SU-DHL-6 (cell line): ENCODE data around the gene TET3.

Experiments used
- H2AFZ ChIP-seq: fragments of 200-600 bp; sonication (generic); 2 replicates; pipeline ENCODE4 v1.6.1; 2014; ENCODE audit warnings: low read depth, mild to moderate bottlenecking, moderate library complexity, mixed read lengths, antibody characterized with exemption, low read length; ENCODE audit not compliant: severe bottlenecking
- H3F3A ChIP-seq: fragments of 200-600 bp; shearing (Covaris generic); 2 replicates; pipeline ENCODE4 v1.6.0; 2016; ENCODE audit warnings: antibody characterized with exemption, mild to moderate bottlenecking; ENCODE audit not compliant: insufficient read depth
- H3K27ac ChIP-seq: fragments of 200-600 bp; sonication (generic); 2 replicates; pipeline ENCODE4 v1.5.1; 2016; ENCODE audit warnings: low read depth, mild to moderate bottlenecking, low read length, moderate library complexity, mixed read lengths
- H3K27me3 ChIP-seq: fragments of 200-600 bp; sonication (generic), shearing (Covaris generic); 2 replicates; pipeline ENCODE4 v1.6.0; 2014; ENCODE audit warnings: mild to moderate bottlenecking, low read length
- H3K36me3 ChIP-seq: fragments of 200-600 bp; sonication (generic); 2 replicates; pipeline ENCODE4 v1.6.1; 2014; ENCODE audit warnings: mild to moderate bottlenecking, low read length, mixed read lengths
- H3K4me2 ChIP-seq: fragments of 300-600, 200-600 bp; shearing (Covaris generic), sonication (generic); 2 replicates; pipeline ENCODE4 v1.6.0; 2014; ENCODE audit warnings: low read length, low read depth, mild to moderate bottlenecking; ENCODE audit not compliant: poor library complexity, severe bottlenecking
- H3K4me3 ChIP-seq: fragments of 200-600 bp; sonication (generic); 2 replicates; pipeline ENCODE4 v1.5.1; 2014; ENCODE audit warnings: antibody characterized with exemption, low read length, mild to moderate bottlenecking, mixed read lengths; ENCODE audit not compliant: insufficient read depth, poor library complexity, severe bottlenecking
- H3K79me2 ChIP-seq: fragments of 200-600 bp; sonication (generic); 2 replicates; pipeline ENCODE4 v1.6.1; 2014; ENCODE audit warnings: mild to moderate bottlenecking, low read length, moderate library complexity; ENCODE audit not compliant: insufficient read depth
- H3K9ac ChIP-seq: fragments of 200-600 bp; sonication (generic); 2 replicates; pipeline ENCODE4 v1.7.0; 2014; ENCODE audit warnings: mild to moderate bottlenecking, low read length
- H3K9me2 ChIP-seq: fragments of 200-600 bp; sonication (generic); replicated peaks from 2 replicates; pipeline ENCODE4 v1.6.1; 2014; ENCODE audit warnings: low read length; ENCODE audit not compliant: insufficient read depth
- H3K9me3 ChIP-seq: fragments of 200-600 bp; sonication (generic); 2 replicates; pipeline ENCODE4 v1.6.1; 2014; ENCODE audit warnings: low read length, mixed read lengths; ENCODE audit not compliant: insufficient read depth
- H4K20me1 ChIP-seq: fragments of 200-600 bp; sonication (generic); 2 replicates; pipeline ENCODE4 v1.6.1; 2014; ENCODE audit warnings: low read depth, mild to moderate bottlenecking, antibody characterized with exemption, low read length, moderate library complexity, mixed read lengths
- EZH2phosphoT487 ChIP-seq: fragments of 200-600 bp; sonication (generic), shearing (Covaris generic); conservative IDR thresholded peaks from 2 replicates; pipeline ENCODE4 v1.6.1; 2018; ENCODE audit warnings: mild to moderate bottlenecking, antibody characterized with exemption, low read length, moderate library complexity, mixed read lengths
- TF ChIP-seq, protein P1 (sequence below): fragments of 200-600 bp; sonication (generic); IDR thresholded peaks from one replicate; pipeline ENCODE4 v1.5.1; 2017; ENCODE audit warnings: antibody characterized with exemption, mild to moderate bottlenecking, low read length, moderate library complexity; ENCODE audit not compliant: insufficient read depth, poor library complexity, severe bottlenecking

Gene TET3

DNA sequence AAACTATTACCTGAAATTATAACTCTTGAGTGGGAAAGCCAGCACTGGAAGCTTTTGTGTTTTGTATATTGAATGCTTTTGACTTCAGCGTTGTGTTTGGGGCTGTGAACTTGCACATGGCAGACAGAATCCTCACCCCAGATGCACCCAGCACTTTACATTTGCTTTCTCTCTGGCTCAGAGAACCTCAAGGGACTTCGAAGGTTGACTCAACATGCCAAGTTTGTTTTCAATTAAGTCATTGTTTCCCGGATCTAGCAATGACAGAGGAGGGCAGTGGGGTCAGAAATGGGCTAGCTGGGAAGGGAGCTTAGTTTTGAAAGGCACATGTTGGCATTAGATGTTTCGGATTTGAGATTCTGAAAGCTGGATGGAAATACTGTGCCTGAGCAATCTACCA lies 22.4 kb downstream of the TET3 start:
- H2AFZ ChIP-seq, result no peak overlapping the region
- no peak overlapping the region for H3K9ac ChIP-seq
- no peaks in the 10 kb centered on the region; the same call in 1 of the 2 replicates for H4K20me1 ChIP-seq
- no peaks in the 10 kb centered on the region for H3K36me3 ChIP-seq
- no peaks in the 10 kb centered on the region for H3K9me3 ChIP-seq
- no peaks in the 10 kb centered on the region for H3K9me2 ChIP-seq
- H3K4me3 ChIP-seq, result no peak overlapping the region
- TF ChIP-seq, protein P1, sequence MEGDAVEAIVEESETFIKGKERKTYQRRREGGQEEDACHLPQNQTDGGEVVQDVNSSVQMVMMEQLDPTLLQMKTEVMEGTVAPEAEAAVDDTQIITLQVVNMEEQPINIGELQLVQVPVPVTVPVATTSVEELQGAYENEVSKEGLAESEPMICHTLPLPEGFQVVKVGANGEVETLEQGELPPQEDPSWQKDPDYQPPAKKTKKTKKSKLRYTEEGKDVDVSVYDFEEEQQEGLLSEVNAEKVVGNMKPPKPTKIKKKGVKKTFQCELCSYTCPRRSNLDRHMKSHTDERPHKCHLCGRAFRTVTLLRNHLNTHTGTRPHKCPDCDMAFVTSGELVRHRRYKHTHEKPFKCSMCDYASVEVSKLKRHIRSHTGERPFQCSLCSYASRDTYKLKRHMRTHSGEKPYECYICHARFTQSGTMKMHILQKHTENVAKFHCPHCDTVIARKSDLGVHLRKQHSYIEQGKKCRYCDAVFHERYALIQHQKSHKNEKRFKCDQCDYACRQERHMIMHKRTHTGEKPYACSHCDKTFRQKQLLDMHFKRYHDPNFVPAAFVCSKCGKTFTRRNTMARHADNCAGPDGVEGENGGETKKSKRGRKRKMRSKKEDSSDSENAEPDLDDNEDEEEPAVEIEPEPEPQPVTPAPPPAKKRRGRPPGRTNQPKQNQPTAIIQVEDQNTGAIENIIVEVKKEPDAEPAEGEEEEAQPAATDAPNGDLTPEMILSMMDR, result no peak
- TF ChIP-seq EZH2phosphoT487, result no peak
- H3K27ac ChIP-seq, result no peak overlapping the region
- no peaks in the 10 kb centered on the region for H3F3A ChIP-seq
- no peak overlapping the region for H3K4me2 ChIP-seq
- peaks cover 74% of the 10 kb centered on the region for H3K79me2 ChIP-seq
- no peaks in the 10 kb centered on the region for H3K27me3 ChIP-seq

DNA sequence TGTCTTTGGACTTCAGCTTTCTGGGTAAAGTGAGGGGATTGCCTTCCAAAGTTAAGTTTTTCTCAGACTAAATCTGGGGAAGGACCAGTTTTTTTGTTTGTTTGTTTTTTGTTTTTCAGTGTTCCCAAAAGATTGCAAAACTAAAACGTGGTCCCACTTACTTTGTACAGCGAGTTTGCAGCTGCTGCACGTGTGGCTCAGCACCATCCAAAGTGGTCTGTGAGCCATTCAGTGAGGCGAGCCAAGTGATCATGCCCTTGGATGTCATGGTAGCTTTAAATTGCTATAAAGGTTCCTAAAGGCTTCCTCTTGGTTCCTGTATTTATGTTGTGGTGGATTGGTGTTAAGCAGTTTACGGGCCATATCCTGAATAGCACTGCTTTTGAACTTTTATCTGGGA lies 23.0 kb downstream of the TET3 start:
- Histone ChIP-seq H3K36me3 (no peaks in the 10 kb centered on the region), H3K9ac (no peak overlapping the region), H3K9me3 (no peaks in the 10 kb centered on the region), H4K20me1 (no peaks in the 10 kb centered on the region; the same call in 1 of the 2 replicates), H3K79me2 (peaks cover 78% of the 10 kb centered on the region), H3K4me2 (no peak overlapping the region), H3K4me3 (no peak overlapping the region), H3K27ac (no peak overlapping the region), H3K27me3 (no peaks in the 10 kb centered on the region), H3K9me2 (no peaks in the 10 kb centered on the region), H3F3A (no peaks in the 10 kb centered on the region), H2AFZ (no peak overlapping the region)
- TF ChIP-seq, protein P1, result no peak
- TF ChIP-seq EZH2phosphoT487, result no peak

DNA sequence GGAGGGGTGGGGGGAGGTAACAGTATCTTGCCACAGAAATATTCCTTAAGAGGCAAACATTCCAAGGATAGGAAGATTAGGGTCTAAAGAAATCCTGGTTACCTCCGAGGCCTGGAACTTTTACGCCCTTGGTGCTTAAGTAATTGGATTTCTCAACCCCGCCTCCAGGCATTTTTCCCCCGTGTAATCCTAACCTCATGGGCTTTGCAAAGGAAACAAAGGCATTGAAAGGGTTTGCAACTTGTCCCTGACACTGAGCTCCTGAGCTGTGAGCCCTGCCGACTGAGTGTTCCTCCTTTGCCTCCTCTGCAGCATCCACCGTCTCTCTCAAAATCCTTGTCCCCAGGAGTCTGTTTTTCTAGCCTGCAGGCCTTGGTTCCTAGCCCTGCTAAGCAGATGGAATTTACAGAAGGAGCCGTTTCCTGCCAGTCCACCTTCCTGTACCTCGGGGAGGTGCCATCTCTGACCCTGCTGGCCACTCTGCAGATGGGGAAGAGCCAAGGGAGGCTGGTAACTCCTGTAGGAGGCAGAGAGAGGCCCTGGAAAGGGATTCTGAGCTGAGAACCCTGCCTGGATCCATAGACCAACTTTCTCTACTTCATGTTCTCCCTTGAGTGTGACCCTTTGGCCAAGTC lies 24.2 kb downstream of the TET3 start:
- H3K79me2 ChIP-seq, result peaks cover 79% of the 10 kb centered on the region
- H3K9me2 ChIP-seq, result no peaks in the 10 kb centered on the region
- H3K9ac ChIP-seq, result no peak overlapping the region
- TF ChIP-seq, protein P1, result no peak
- TF ChIP-seq EZH2phosphoT487, result no peak
- no peak overlapping the region for H3K27ac ChIP-seq
- H2AFZ ChIP-seq, result no peak overlapping the region
- no peak overlapping the region for H3K4me3 ChIP-seq
- no peaks in the 10 kb centered on the region for H3K36me3 ChIP-seq
- no peaks in the 10 kb centered on the region; the same call in 1 of the 2 replicates for H4K20me1 ChIP-seq
- no peaks in the 10 kb centered on the region for H3K9me3 ChIP-seq
- 0 out of 2 replicates have a peak, but pooled peaks cover 2% of the 10 kb centered on the region for H3F3A ChIP-seq
- H3K4me2 ChIP-seq, result no peak overlapping the region
- no peaks in the 10 kb centered on the region for H3K27me3 ChIP-seq
